HG02938 (cell line): ENCODE measurements around the gene TENM4.

ENCODE experiments used
- ATAC-seq: cut with Tn5 transposase; IDR thresholded peaks from one replicate; pipeline ENCODE4 v1.9.1; 2021; ENCODE audit warnings: mild to moderate bottlenecking, moderate library complexity; ENCODE audit not compliant: unreplicated experiment

Gene TENM4

GRCh38 chr11:78740199-78741071 lies 700.4 kb downstream of the TENM4 start:
- ATAC-seq: no peak

- no peak for ATAC-seq
These were observed 702.9 kb downstream of the TENM4 start for GRCh38 chr11:78737891-78738290.

- ATAC-seq: no peak
These were observed 703.5 kb downstream of the TENM4 start for GRCh38 chr11:78737301-78737700.

GRCh38 chr11:78735711-78736110 lies 705.1 kb downstream of the TENM4 start:
- no peak for ATAC-seq

GRCh38 chr11:78733031-78733430 lies 707.8 kb downstream of the TENM4 start:
- no peak for ATAC-seq

- ATAC-seq: no peak
These were observed 708.6 kb downstream of the TENM4 start for GRCh38 chr11:78732246-78732645.

- no peak for ATAC-seq
These were observed 709.8 kb downstream of the TENM4 start for GRCh38 chr11:78731027-78731426.

GRCh38 chr11:78730267-78730824 lies 710.5 kb downstream of the TENM4 start:
- no peak for ATAC-seq

- ATAC-seq: no peak
These were observed 713.0 kb downstream of the TENM4 start for GRCh38 chr11:78727816-78728215.

- ATAC-seq: no peak
These were observed 715.6 kb downstream of the TENM4 start for GRCh38 chr11:78725200-78725599.

- ATAC-seq: no peak
These were observed 718.0 kb downstream of the TENM4 start for GRCh38 chr11:78722786-78723185.

- ATAC-seq: no peak
These were observed 720.4 kb downstream of the TENM4 start for GRCh38 chr11:78720281-78720989.

GRCh38 chr11:78717041-78717440 lies 723.8 kb downstream of the TENM4 start:
- ATAC-seq: no peak

GRCh38 chr11:78715639-78716311 lies 725.1 kb downstream of the TENM4 start:
- peak; percentile 61 for ATAC-seq

- ATAC-seq: no peak
These were observed 726.3 kb downstream of the TENM4 start for GRCh38 chr11:78714539-78714938.

- ATAC-seq: no peak
These were observed 729.1 kb downstream of the TENM4 start for GRCh38 chr11:78711735-78712134.

- ATAC-seq: no peak
These were observed 730.4 kb downstream of the TENM4 start for GRCh38 chr11:78710417-78710816.

GRCh38 chr11:78708388-78708787 lies 732.4 kb downstream of the TENM4 start:
- ATAC-seq: no peak

GRCh38 chr11:78706551-78706950 lies 734.3 kb downstream of the TENM4 start:
- ATAC-seq: no peak

GRCh38 chr11:78704811-78705210 lies 736.0 kb downstream of the TENM4 start:
- no peak for ATAC-seq

GRCh38 chr11:78699609-78700135 lies 741.2 kb downstream of the TENM4 start:
- no peak for ATAC-seq
